ENCODE results near the gene WIPF3.

DNA sequence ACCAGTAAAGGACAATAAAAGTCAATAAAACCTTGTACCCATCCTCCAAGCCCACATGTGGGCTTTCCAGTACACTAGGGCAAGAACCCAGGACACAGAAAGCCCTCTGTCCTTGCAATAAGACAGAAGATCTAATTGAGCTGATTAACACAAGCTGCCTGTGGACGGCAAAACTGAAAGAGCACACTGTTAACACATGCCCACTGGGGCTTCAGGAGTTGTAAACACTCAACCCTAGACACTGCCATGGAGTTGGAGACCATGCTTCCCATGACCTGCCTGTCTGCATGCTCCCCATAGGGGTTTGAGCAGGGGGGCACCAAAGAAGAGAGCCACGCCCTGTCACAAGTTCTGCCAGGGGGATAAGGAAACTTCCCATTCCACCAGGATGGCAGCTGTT, 22.6 kb upstream of the WIPF3 start:
- TF ChIP-seq, protein P1, sequence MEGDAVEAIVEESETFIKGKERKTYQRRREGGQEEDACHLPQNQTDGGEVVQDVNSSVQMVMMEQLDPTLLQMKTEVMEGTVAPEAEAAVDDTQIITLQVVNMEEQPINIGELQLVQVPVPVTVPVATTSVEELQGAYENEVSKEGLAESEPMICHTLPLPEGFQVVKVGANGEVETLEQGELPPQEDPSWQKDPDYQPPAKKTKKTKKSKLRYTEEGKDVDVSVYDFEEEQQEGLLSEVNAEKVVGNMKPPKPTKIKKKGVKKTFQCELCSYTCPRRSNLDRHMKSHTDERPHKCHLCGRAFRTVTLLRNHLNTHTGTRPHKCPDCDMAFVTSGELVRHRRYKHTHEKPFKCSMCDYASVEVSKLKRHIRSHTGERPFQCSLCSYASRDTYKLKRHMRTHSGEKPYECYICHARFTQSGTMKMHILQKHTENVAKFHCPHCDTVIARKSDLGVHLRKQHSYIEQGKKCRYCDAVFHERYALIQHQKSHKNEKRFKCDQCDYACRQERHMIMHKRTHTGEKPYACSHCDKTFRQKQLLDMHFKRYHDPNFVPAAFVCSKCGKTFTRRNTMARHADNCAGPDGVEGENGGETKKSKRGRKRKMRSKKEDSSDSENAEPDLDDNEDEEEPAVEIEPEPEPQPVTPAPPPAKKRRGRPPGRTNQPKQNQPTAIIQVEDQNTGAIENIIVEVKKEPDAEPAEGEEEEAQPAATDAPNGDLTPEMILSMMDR (IDR thresholded peaks at IDR 0.05): no peak
- TF ChIP-seq EZH2 (IDR thresholded peaks at IDR 0.05; ENCODE audit: borderline replicate concordance, insufficient read depth, low read depth, low read length, poor library complexity, severe bottlenecking): no peak
